ENCODE measurements around the gene PARVB. TPM values are rescaled to one million over a fixed set of nuclear protein-coding genes. Genes with fewer than 3 reads are reported as not detected.

PARVB gene
- total and polyA plus RNA-seq, 9 of the 15 experiments (the other 6 are each of a cell fraction or from before 2014, with no cell fraction given): 1.1 to 59.2 (median 29.2) TPM

DNA sequence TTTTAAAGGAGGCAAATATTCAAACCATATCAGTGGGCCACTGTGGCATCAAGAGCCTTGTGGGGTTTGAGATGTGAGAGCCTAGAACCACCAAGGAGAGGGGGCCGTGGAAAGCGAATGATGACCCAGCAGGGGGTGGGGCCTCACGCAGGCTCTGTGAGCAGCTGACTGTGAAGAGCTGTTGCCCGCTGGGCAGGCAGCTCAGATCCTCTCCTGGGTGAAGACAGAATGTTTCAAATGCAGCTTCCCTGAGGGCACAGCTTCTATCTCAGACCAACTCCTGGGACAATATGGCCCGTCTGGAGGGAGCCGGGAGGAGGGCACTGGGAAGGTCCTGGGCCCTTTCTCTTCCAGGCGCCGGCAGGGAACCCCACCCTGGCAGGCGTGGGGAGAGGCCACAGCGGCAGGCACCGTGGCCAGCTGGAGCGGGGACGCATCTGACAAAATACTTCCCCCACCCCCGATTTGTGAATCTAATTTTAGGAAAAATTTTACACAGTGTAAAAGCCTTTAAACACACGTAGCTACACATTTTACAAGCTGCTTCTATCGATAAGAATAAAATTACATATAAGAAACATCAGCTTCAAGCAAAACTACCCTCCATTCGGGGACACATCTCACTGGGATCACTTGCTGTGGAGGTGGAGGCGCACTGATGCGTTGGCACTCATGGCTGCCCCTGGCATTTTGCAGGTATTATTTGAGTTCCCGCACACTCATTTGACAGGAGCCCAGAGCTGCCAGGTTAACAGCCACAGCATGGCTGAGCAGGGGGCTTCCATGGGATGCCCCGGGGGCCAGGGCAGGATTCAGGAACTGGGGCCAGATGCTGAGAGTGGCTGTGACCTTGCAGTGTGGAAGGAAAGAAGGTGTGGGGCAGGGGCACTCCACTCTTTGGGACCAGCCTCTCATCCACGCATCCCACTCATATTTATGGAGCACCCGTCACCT lies 196.9 kb downstream of the PARVB start:
- H3K36me3 ChIP-seq (ENCODE audit: control insufficient read depth, insufficient read depth, low read length): no peaks in the 10 kb centered on the region
- ChIA-PET POLR2A (interaction anchor here (1.6 kb wide), 1 partner anchor 11 kb away, joined by 3 read pairs; no protein-coding TSS in a partner anchor), CTCF (ENCODE audit: low intra/inter-chr PET ratio) (no interaction called here)
- intact Hi-C loops (cut with micrococcal nuclease): no loop called here
- no peaks in the 10 kb centered on the region for H3K9me3 ChIP-seq (replicated peaks; ENCODE audit: control insufficient read depth, insufficient read depth, low read depth, low read length)
- ATAC-seq: no peak
- no peak overlapping the region for H3K4me3 ChIP-seq
- H4K20me1 ChIP-seq (replicated peaks; ENCODE audit: control insufficient read depth, insufficient read depth, low read length): no peaks in the 10 kb centered on the region
- no peak for DNase-seq (ENCODE audit: extremely low read depth in 1 of 4, low spot score in 3 of 4)
- H3K9ac ChIP-seq (ENCODE audit: insufficient read depth in 1 of 2, low read depth in 2 of 2, low read length in 2 of 2): no peak overlapping the region
- no peaks in the 10 kb centered on the region for H3K4me1 ChIP-seq (replicated peaks in 1 of 2; ENCODE audit: control insufficient read depth in 2 of 2, insufficient read depth in 2 of 2, low read length in 2 of 2)
- H3K27me3 ChIP-seq (ENCODE audit: control insufficient read depth in 2 of 2, insufficient read depth in 2 of 2, low read length in 2 of 2): peaks cover 0 to 27% of the 10 kb centered on the region in 2 experiments; a peak in 2 of 5 replicates
- FAIRE-seq: no peak
- in situ Hi-C loops (cut with MboI): no loop called here
- TF ChIP-seq SMC3 (conservative IDR thresholded peaks at IDR 0.05; ENCODE audit: insufficient read depth, low read depth, low read length) (no peak), POLR2AphosphoS2 (IDR thresholded peaks at IDR 0.05; ENCODE audit: low read length) (no peak), FOXP1 (CRISPR knock-in tag; IDR thresholded peaks at IDR 0.05) (no peak), HDAC8 (tag; IDR thresholded peaks at IDR 0.05) (no peak), ARHGAP35 (IDR thresholded peaks at IDR 0.05; ENCODE audit: partially characterized antibody) (no peak), LEF1 (IDR thresholded peaks at IDR 0.05) (no peak), NR2C2 (CRISPR knock-in tag; IDR thresholded peaks at IDR 0.05) (no peak), NR2C2 (tag; IDR thresholded peaks at IDR 0.05) (no peak), SUPT5H (IDR thresholded peaks at IDR 0.05) (no peak), TRIM28 (IDR thresholded peaks at IDR 0.05) (no peak)
- TF ChIP-seq, protein P1, sequence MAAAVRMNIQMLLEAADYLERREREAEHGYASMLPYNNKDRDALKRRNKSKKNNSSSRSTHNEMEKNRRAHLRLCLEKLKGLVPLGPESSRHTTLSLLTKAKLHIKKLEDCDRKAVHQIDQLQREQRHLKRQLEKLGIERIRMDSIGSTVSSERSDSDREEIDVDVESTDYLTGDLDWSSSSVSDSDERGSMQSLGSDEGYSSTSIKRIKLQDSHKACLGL (CRISPR knock-in tag; IDR thresholded peaks at IDR 0.05; ENCODE audit: borderline replicate concordance, poor library complexity, severe bottlenecking): no peak
- WGBS (ENCODE audit: insufficient coverage, low coverage, missing lambda C conversion rate): 3% methylated on average over 20 of the region's 23 CpGs
- no peak overlapping the region for H3K4me2 ChIP-seq (ENCODE audit: insufficient read depth, low read length)
- H3K9me1 ChIP-seq (ENCODE audit: control insufficient read depth, insufficient read depth, low read length): no peaks in the 10 kb centered on the region
- no peaks in the 10 kb centered on the region for H3K79me2 ChIP-seq (ENCODE audit: control insufficient read depth, insufficient read depth, low read length)
- BruUV-seq (replicated peaks): no TSS peak
- no peak overlapping the region for H3K27ac ChIP-seq (ENCODE audit: extremely low read depth, low read depth, low read length)
- H2AFZ ChIP-seq (ENCODE audit: low read depth, low read length): no peak overlapping the region
